COR-L47 (cell line): ENCODE results near the gene SPON1.
"Not testable (repeated sequence)": the region's sequence is repeated elsewhere in the genome, so short reads cannot be mapped to it uniquely, and the experiment has no call there.

Source experiments
- DNase-seq: peaks from one replicate; lab custom pipeline; 2025; lab: John Stamatoyannopoulos, UW

Gene SPON1

GRCh38 chr11:14124886-14125285 lies 162.4 kb downstream of the SPON1 start:
- no peak for DNase-seq

- no peak for DNase-seq
These were observed 163.0 kb downstream of the SPON1 start for GRCh38 chr11:14125529-14125928.

- DNase-seq: no peak
These were observed 165.2 kb downstream of the SPON1 start for GRCh38 chr11:14127679-14128078.

- DNase-seq: no peak
These were observed 169.8 kb downstream of the SPON1 start for GRCh38 chr11:14132312-14132711.

- no peak for DNase-seq
These were observed 170.9 kb downstream of the SPON1 start for GRCh38 chr11:14133381-14133780.

GRCh38 chr11:14136561-14136960 lies 174.0 kb downstream of the SPON1 start:
- DNase-seq: no peak

- no peak for DNase-seq
These were observed 174.8 kb downstream of the SPON1 start for GRCh38 chr11:14137284-14137683.

GRCh38 chr11:14140991-14141390 lies 178.5 kb downstream of the SPON1 start:
- DNase-seq: no peak

- no peak for DNase-seq
These were observed 179.2 kb downstream of the SPON1 start for GRCh38 chr11:14141676-14142075.

GRCh38 chr11:14144934-14145333 lies 182.4 kb downstream of the SPON1 start:
- DNase-seq: peak; percentile 7

- peak; percentile 42 for DNase-seq
These were observed 186.2 kb downstream of the SPON1 start for GRCh38 chr11:14148653-14149273.

- DNase-seq: no peak
These were observed 187.2 kb downstream of the SPON1 start for GRCh38 chr11:14149683-14150082.

- DNase-seq: no peak
These were observed 188.4 kb downstream of the SPON1 start for GRCh38 chr11:14150878-14151277.

- not testable (repeated sequence) for DNase-seq
These were observed 191.6 kb downstream of the SPON1 start for GRCh38 chr11:14154103-14154502.

GRCh38 chr11:14158393-14158792 lies 195.9 kb downstream of the SPON1 start:
- DNase-seq: no peak

GRCh38 chr11:14163576-14163975 lies 201.1 kb downstream of the SPON1 start:
- DNase-seq: no peak

GRCh38 chr11:14173679-14174078 lies 211.2 kb downstream of the SPON1 start:
- DNase-seq: not testable (repeated sequence)

- DNase-seq: peak; percentile 45
These were observed 216.7 kb downstream of the SPON1 start for GRCh38 chr11:14179116-14179820.

- DNase-seq: no peak
These were observed 218.6 kb downstream of the SPON1 start for GRCh38 chr11:14181121-14181520.

- DNase-seq: no peak
These were observed 220.4 kb downstream of the SPON1 start for GRCh38 chr11:14182833-14183364.

- no peak for DNase-seq
These were observed 221.8 kb downstream of the SPON1 start for GRCh38 chr11:14184028-14184940.

GRCh38 chr11:14185461-14185860 lies 222.9 kb downstream of the SPON1 start:
- DNase-seq: no peak
